Ectodermal cell (in vitro differentiated cells): ENCODE measurements around the gene TCF25.
"Not testable (repeated sequence)": the region's sequence is repeated elsewhere in the genome, so short reads cannot be mapped to it uniquely, and the experiment has no call there.

Experiments used
- H3K27ac ChIP-seq: 2 replicates; pipeline ENCODE4 v1.7.0; 2013; ENCODE audit warnings: mild to moderate bottlenecking, low read depth, low read length; ENCODE audit not compliant: insufficient read depth, poor library complexity, severe bottlenecking
- H3K27me3 ChIP-seq: 2 replicates; pipeline ENCODE4 v1.7.0; 2013; ENCODE audit warnings: mild to moderate bottlenecking, low read length; ENCODE audit not compliant: insufficient read depth, control insufficient read depth, poor library complexity, severe bottlenecking
- H3K36me3 ChIP-seq: one replicate; pipeline ENCODE4 v1.7.0; 2013; ENCODE audit warnings: low read length; ENCODE audit not compliant: control insufficient read depth, insufficient read depth
- H3K4me1 ChIP-seq: one replicate; pipeline ENCODE4 v1.7.0; 2013; ENCODE audit warnings: low read length; ENCODE audit not compliant: control insufficient read depth, insufficient read depth
- H3K4me3 ChIP-seq: 2 replicates; pipeline ENCODE4 v1.7.0; 2013; ENCODE audit warnings: low read depth, low read length, control low read depth; ENCODE audit not compliant: insufficient read depth
- H3K9me3 ChIP-seq: 2 replicates; pipeline ENCODE4 v1.7.0; 2013; ENCODE audit warnings: mild to moderate bottlenecking, low read length, moderate library complexity; ENCODE audit not compliant: control insufficient read depth
- WGBS, 2 experiments: methylation state at CpG; one replicate each; pipeline ENCODE4 v1.1.7; 2013; ENCODE audit warnings: missing lambda C conversion rate in 2 of 2; 5-methylcytosine and 5-hydroxymethylcytosine counted together

The TCF25 gene

GRCh38 chr16:89831810-89832328 lies 41.5 kb upstream of the TCF25 start:
- no peaks in the 10 kb centered on the region for H3K36me3 ChIP-seq
- H3K4me3 ChIP-seq, result no peak overlapping the region
- H3K27ac ChIP-seq, result no peak overlapping the region
- WGBS, 2 experiments, result 95 to 96% methylated on average over 25 of the region's 25 CpGs
- H3K4me1 ChIP-seq, result no peaks in the 10 kb centered on the region
- no peaks in the 10 kb centered on the region for H3K27me3 ChIP-seq
- no peaks in the 10 kb centered on the region for H3K9me3 ChIP-seq

- not testable (repeated sequence) for H3K9me3 ChIP-seq, H3K27me3 ChIP-seq, H3K36me3 ChIP-seq, H3K4me3 ChIP-seq, H3K27ac ChIP-seq, H3K4me1 ChIP-seq
- 96 to 97% methylated on average over 39 of the region's 39 CpGs for WGBS, 2 experiments
Observed at GRCh38 chr16:89833664-89834363, 39.6 kb upstream of the TCF25 start.

- 97% methylated on average over 42 of the region's 42 CpGs for WGBS, 2 experiments
- not testable (repeated sequence) for H3K27me3 ChIP-seq
Observed at GRCh38 chr16:89834813-89835363, 38.5 kb upstream of the TCF25 start.

GRCh38 chr16:89836484-89836883 lies 36.9 kb upstream of the TCF25 start:
- not testable (repeated sequence) for H3K9me3 ChIP-seq, H3K27ac ChIP-seq, H3K4me1 ChIP-seq, H3K36me3 ChIP-seq, H3K4me3 ChIP-seq, H3K27me3 ChIP-seq
- WGBS, 2 experiments, result 90% methylated on average over 15 of the region's 15 CpGs

More at GRCh38 chr16:89834813-89835363, 38.5 kb upstream of the TCF25 start:
- not testable (repeated sequence) for H3K36me3 ChIP-seq, H3K4me1 ChIP-seq, H3K4me3 ChIP-seq, H3K9me3 ChIP-seq, H3K27ac ChIP-seq

GRCh38 chr16:89837014-89837546 lies 36.3 kb upstream of the TCF25 start:
- no peak overlapping the region for H3K27ac ChIP-seq
- 95% methylated on average over 17 of the region's 17 CpGs for WGBS, 2 experiments
- no peaks in the 10 kb centered on the region for H3K36me3 ChIP-seq
- no peaks in the 10 kb centered on the region for H3K27me3 ChIP-seq
- H3K4me3 ChIP-seq, result no peak overlapping the region
- H3K4me1 ChIP-seq, result no peaks in the 10 kb centered on the region
- no peaks in the 10 kb centered on the region for H3K9me3 ChIP-seq

- no peak overlapping the region for H3K4me3 ChIP-seq
- 95% methylated on average over 10 of the region's 10 CpGs for WGBS, 2 experiments
- H3K4me1 ChIP-seq, result no peaks in the 10 kb centered on the region
- no peaks in the 10 kb centered on the region for H3K27me3 ChIP-seq
- no peaks in the 10 kb centered on the region for H3K9me3 ChIP-seq
- H3K36me3 ChIP-seq, result no peaks in the 10 kb centered on the region
- no peak overlapping the region for H3K27ac ChIP-seq
Observed at GRCh38 chr16:89841275-89841674, 32.1 kb upstream of the TCF25 start.

GRCh38 chr16:89842471-89843408 lies 30.7 kb upstream of the TCF25 start:
- Histone ChIP-seq H3K4me3 (no peak overlapping the region), H3K4me1 (no peaks in the 10 kb centered on the region), H3K27ac (no peak overlapping the region), H3K36me3 (no peaks in the 10 kb centered on the region), H3K27me3 (no peaks in the 10 kb centered on the region), H3K9me3 (no peaks in the 10 kb centered on the region)
- WGBS, 2 experiments, result 90 to 91% methylated on average over 26 of the region's 26 CpGs

GRCh38 chr16:89843409-89844350 lies 29.7 kb upstream of the TCF25 start:
- no peaks in the 10 kb centered on the region for H3K4me1 ChIP-seq
- H3K4me3 ChIP-seq, result no peak overlapping the region
- H3K36me3 ChIP-seq, result no peaks in the 10 kb centered on the region
- H3K9me3 ChIP-seq, result no peaks in the 10 kb centered on the region
- H3K27ac ChIP-seq, result no peak overlapping the region
- H3K27me3 ChIP-seq, result no peaks in the 10 kb centered on the region
- WGBS, 2 experiments, result 89% methylated on average over 18 to 20 of the region's 20 CpGs

- Histone ChIP-seq H3K27ac (no peak overlapping the region), H3K27me3 (no peaks in the 10 kb centered on the region), H3K4me3 (no peak overlapping the region), H3K36me3 (no peaks in the 10 kb centered on the region), H3K4me1 (no peaks in the 10 kb centered on the region), H3K9me3 (no peaks in the 10 kb centered on the region)
- WGBS, 2 experiments, result 91 to 92% methylated on average over 11 to 13 of the region's 13 CpGs
Observed at GRCh38 chr16:89844739-89845339, 28.6 kb upstream of the TCF25 start.
